ENCODE measurements around the gene DUSP16.
"Not testable (repeated sequence)": the region's sequence is repeated elsewhere in the genome, so short reads cannot be mapped to it uniquely, and the experiment has no call there.

Gene DUSP16

GRCh38 chr12:12583510-12584178 is 21.0 kb upstream of the DUSP16 start:
- no peak for DNase-seq

GRCh38 chr12:12582895-12583303 is 20.2 kb upstream of the DUSP16 start:
- peak; percentile 47 to 59 for DNase-seq

GRCh38 chr12:12582193-12582881 is 19.7 kb upstream of the DUSP16 start:
- DNase-seq = peak in 1 of 2 donors; percentile 20

GRCh38 chr12:12580716-12581115 is 18.1 kb upstream of the DUSP16 start:
- DNase-seq = not testable (repeated sequence)

GRCh38 chr12:12577786-12578185 is 15.1 kb upstream of the DUSP16 start:
- DNase-seq = no peak

GRCh38 chr12:12572659-12573058 is 10.0 kb upstream of the DUSP16 start:
- DNase-seq = no peak

- DNase-seq = not testable (repeated sequence)
Observed at GRCh38 chr12:12565971-12566370, 3.3 kb upstream of the DUSP16 start.

GRCh38 chr12:12564911-12565310 is 2.2 kb upstream of the DUSP16 start:
- DNase-seq = no peak

GRCh38 chr12:12563290-12563928 is 746 bp upstream of the DUSP16 start:
- DNase-seq = no peak

GRCh38 chr12:12562016-12562483 is 613 bp downstream of the DUSP16 start:
- peak; percentile 31 to 38 for DNase-seq

GRCh38 chr12:12561371-12562015 is 1.2 kb downstream of the DUSP16 start:
- DNase-seq = peak; percentile 52 to 57

GRCh38 chr12:12560587-12561370 is 1.9 kb downstream of the DUSP16 start:
- peak; percentile 37 to 47 for DNase-seq

- no peak for DNase-seq
Observed at GRCh38 chr12:12559719-12560296, 2.9 kb downstream of the DUSP16 start.

GRCh38 chr12:12558291-12558690 is 4.4 kb downstream of the DUSP16 start:
- DNase-seq = no peak

- DNase-seq = no peak
Observed at GRCh38 chr12:12557733-12558132, 4.9 kb downstream of the DUSP16 start.

- DNase-seq = no peak
Observed at GRCh38 chr12:12555656-12556055, 7.0 kb downstream of the DUSP16 start.

GRCh38 chr12:12553208-12553785 is 9.4 kb downstream of the DUSP16 start:
- DNase-seq = no peak

- DNase-seq = no peak
Observed at GRCh38 chr12:12551115-12551514, 11.5 kb downstream of the DUSP16 start.

- no peak for DNase-seq
Observed at GRCh38 chr12:12550277-12550676, 12.4 kb downstream of the DUSP16 start.

GRCh38 chr12:12549426-12549825 is 13.2 kb downstream of the DUSP16 start:
- DNase-seq = no peak

- no peak for DNase-seq
Observed at GRCh38 chr12:12548713-12549112, 13.9 kb downstream of the DUSP16 start.

- no peak for DNase-seq
Observed at GRCh38 chr12:12546314-12546772, 16.3 kb downstream of the DUSP16 start.

All from stimulated activated CD4-positive, alpha-beta T cell treated with anti-CD3 and anti-CD28 coated beads, Interleukin-2, amount 100 ng/mL, for 24 hours (primary cell).